Hematopoietic multipotent progenitor cell treated with erythropoietin and hydrocortisone succinate and interleukin-3 and kit ligand, for 17 days (in vitro differentiated cells): ENCODE measurements around the gene ZKSCAN3.
"Not testable (repeated sequence)": the region's sequence is repeated elsewhere in the genome, so short reads cannot be mapped to it uniquely, and the experiment has no call there.

Experiments
- DNase-seq: peaks from one replicate; pipeline ENCODE4 v3.0.0-alpha.2; 2015; ENCODE audit warnings: low spot score

Gene ZKSCAN3

DNA sequence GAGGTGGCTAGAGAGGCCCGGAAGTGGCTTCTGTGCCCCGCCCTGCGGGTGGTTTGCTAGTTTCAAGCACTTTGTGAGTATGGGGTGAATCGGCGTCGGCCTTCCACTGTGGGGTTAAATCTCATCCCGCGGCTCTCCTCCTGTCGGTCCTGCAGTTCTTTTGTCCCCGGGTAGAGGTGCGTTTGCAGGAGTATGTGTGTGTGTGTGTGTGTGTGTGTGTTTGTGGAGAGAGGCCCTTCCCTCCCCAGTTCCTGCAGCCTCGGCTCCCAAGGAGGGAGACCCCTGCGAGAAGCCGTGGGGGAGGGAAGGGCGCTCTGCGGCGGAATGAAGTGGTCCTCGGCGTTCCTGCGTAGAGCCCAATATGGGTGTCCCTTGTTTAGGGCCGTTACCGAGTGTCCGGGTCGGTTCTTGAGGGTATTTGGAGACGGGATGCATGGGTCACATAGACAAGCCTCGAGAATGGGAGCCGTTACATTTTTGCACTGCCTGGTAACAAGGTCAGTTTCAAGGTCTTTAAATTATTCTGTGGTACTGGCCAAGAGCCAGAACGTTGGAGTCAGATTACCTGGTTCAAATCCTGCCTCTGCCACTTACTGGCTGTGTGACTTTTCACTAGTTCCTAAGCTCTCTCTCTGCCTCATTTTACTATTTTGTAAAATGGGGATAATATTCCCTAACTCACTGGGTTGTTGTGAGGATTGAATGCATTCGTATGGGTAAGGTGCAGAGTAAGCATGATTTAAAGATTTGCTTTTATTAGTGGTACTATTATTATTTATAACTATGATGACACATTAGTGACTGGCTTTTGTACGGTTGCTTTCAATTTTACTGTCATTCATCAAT, at the start of gene ZKSCAN3:
TSS of gene ZKSCAN3 (plus strand) at position 56 of the 846 bp plus-strand sequence. CDS start 9,640 bp downstream, outside the sequence.
- peak; percentile 80 for DNase-seq

DNA sequence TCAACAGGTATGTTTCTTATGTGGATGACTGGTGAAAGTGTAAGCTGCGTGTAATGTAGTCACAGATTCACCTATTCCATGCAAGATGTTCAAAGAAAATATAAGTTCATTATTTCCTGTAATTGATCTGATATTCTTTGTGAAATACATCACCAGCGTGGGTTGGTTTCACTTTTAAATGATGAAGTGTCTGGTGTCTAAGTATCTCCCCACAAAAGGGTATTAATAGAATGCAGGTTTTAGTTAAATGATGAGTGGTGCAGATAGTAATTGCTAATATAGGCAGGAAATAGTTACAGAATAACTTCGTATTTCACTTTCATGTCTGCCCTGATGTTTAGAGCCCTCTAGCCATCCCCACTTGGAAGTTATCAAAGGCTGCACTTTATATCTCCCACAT, 46.2 kb upstream of the ZKSCAN3 start:
- DNase-seq: no peak

DNA sequence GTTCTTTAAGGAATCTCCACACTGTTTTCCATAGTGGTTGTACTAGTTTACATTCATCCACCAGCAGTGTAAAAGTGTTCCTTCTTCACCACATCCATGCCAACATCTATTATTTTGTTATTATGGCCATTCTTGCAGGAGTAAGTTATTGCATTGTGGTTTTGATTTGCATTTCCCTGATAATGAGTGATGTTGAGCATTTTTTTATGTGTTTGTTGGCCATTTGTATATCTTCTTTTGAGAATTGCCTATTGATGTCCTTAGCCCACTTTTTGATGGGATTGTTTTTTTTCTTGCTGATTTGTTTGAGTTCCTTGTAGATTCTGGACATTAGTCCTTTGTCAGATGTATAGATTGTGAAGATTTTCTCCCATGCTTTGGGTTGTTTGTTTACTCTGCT, 43.4 kb upstream of the ZKSCAN3 start:
- DNase-seq: not testable (repeated sequence)

DNA sequence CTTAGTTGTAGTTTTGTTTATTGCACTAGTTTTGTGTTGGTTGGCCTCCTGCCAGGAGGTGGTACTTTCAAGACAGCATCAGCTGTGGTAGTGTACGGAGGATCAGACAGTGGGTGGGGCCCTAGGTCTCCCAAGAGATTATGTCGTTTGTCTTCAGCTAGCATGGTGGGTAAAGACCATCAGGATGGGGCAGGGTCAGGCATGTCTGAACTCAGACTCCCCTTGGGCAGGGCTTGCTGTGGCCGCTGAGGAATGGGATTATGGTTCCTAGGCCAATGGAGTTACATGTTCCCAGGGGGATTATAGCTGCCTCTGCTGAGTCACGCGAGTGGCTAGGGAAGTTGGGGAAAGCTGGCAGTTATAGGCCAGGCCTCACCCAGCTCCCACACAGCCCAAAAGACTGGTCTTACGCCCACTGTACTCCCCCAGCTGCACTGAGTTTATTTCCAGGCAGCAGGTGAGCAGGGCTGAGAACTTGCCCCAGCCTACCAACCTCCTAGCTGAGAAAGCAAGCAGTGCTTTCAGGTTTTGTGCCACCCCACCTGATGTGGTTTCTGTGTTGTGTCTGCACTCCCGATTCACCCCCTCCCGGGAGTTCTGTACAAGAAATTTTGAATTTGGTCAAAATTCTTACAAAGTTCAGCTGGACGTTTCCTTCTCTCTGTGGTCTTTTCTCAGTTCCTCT, 38.5 kb upstream of the ZKSCAN3 start:
- no peak for DNase-seq

DNA sequence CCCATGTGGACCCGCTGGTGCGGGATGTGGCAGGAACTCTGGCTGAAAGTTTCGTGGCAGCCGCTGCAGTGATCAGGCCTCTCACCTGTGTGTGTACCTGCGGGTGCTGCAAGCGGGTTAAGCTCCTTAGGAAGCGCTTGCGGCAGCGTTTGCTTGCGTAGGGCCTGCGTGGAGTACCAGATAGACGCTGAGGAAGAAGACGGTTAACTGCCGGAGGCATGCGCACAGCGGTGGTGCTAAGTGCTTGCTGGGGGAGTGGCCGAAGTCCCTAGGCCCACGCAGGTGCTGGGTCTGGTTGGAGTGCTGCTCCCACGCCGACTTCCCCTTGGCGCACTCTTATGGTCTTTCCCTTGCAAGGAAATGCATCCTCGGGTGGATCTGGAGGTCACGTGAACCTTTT, 36.8 kb upstream of the ZKSCAN3 start:
- DNase-seq: no peak

DNA sequence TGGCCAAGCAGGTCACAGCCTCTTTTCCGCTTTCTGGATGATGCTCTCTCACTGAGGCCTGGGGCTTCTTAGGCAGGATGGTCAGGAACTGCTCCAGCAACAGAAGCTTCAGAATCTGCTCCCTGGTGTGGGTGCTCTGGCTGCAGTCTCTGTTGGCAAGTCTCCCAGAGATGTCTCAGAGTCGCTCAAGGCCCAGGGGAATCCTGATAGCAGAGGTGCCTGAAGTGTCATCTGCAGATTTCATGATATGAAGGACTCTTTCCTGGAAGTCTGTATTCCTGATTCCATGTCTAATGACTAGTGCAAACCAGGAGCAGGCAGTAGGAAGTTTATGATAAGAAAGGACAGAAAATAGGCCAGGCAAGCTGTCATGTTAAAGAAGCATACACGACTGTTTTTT, 34.1 kb upstream of the ZKSCAN3 start:
- peak; percentile 12 for DNase-seq

DNA sequence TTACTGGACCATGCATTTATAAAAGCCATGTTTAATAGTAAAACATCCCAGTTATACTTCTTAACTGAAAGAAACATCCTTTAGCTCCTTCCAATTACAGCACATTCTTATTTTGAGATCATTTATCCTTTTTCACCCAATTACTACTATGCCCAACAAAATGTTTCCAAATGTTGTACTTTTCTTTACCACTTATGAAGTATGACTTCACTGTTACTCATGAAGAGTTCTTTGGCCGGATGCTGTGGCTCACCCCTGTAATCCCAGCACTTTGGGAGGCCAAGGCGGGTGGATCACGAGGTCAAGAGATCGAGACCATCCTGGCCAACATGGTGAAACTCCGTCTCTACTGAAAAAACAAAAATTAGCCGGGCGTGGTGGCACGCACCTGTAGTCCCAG, 31.9 kb upstream of the ZKSCAN3 start:
- not testable (repeated sequence) for DNase-seq

DNA sequence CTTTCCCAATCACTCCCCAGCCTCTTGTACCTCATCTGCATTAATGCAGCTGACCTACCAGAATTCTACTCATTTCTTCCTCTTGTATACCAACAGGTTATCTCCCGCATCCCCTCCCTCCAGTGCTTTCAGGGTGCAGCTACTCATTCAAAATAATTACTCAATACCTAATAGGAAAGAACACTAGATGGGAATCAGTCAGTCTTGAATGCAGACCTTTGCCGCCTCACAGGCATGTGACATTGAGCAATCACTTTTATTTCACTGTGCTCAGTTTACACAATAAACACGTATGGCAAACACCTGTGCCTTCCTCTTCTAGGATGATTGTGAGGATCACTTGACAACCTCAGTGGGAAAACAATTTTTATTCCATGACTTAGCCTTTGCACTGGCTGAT, 27.1 kb upstream of the ZKSCAN3 start:
- DNase-seq: no peak

DNA sequence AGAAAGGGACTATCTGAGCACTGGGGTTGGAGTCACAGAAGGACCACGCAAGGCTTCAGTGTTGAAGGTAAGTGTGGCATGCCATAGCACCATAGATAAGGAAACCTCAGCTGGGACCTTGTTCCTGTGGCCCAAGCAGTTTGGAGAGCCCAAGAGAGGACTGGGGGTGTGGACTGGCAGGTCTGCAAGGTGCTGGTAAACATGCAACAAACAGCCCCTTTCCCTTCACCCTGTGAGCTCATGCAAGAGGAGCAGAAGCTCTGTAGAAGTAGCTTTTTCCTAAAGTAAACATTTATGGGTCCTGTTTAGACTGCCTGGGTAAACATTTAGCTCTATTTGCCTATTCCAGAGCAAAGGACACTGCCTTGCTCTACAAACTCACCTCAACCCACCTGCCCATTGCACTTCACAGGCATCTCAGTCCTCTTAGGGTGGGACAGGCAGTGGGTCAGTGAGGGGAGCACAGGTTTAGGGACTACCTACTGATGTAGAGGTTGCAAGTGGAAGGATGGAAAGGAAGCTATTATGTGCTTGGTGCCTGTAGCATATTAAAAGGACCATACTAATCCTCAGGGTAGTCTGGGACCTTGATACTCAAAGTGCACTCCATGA, 25.8 kb upstream of the ZKSCAN3 start:
- DNase-seq: no peak

DNA sequence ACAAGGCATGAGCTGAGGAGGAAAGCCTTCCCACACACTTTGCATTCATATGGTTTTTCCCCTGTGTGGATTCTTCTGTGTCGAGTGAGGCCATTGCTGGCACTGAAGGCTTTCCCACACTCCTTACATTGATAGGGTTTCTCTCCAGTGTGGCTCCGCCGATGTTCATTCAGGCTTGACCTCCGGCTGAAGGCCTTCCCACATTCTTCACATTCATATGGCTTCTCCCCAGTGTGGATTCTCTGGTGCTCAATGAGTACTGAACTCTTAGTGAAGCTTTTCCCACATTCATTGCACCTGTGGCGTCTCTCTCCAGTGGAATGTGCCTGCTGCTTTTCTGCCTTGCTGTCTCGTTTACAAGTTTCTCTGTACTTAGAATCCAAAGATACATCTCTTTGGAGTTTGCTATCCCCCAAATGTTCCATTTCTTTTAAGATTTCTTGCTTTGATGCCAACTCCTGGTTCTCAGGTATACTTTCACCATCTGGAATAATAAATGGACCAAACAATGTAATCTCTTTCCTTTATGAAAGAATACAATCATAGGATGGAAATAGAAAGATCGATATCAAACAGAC, 23.3 kb upstream of the ZKSCAN3 start:
- no peak for DNase-seq

DNA sequence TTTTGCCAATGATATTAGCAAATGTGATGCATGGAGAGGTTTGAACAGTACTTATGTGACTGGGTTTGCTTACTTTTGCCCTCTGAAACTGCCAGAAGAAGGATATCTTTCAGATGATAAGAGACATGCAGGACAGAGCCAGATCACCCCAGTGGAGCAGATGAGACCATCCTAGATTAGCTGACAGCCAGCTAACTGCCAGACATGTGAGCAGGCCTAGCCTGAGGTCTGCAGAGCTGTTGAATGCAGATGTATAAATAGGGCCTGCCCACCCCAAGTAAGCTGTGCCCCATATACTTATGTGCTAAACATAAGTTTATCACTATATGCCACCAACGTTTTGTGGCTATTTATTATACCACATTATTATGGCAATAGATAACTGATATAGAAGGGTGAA, 19.7 kb upstream of the ZKSCAN3 start:
- DNase-seq: no peak

DNA sequence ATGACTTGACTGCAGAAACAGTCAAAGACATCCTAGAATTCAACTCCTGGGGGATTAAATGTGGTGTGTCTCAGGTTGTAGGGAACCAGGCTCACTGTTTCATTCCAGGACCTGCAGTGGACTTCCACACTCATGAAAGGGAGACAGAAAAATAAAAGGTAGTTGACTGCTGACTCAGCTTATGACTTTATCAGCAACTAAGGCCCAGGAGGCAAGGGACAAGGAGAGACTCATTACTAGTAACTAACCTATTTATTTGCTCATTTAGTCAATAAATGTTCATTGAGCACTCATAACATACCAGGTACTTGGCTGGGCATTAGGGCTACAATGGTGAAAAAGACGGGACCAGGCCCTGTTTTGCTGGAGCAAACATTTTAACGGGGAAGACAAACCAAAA, 16.7 kb upstream of the ZKSCAN3 start:
- peak; percentile 25 for DNase-seq

DNA sequence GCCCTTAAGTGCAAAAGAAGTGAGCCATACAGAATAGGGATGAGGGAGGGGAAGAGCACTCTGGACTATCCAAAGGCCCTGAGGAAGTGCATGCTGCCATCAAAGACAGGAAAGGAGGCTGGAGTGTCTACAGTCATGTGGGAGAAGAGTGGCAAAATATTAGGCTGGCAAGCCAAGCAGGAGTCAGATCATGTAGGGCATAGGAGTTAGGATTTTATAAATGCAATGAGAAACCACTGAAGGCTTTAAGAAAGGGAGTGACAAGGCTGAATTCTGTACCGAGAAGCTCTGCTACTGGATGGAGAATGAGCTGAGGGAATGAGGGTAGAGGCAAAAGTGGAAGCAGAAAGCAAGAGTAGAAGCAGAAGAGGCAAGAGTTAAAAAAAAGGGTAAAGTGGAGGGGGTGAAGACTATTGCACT, 16.1 kb upstream of the ZKSCAN3 start:
- no peak for DNase-seq

DNA sequence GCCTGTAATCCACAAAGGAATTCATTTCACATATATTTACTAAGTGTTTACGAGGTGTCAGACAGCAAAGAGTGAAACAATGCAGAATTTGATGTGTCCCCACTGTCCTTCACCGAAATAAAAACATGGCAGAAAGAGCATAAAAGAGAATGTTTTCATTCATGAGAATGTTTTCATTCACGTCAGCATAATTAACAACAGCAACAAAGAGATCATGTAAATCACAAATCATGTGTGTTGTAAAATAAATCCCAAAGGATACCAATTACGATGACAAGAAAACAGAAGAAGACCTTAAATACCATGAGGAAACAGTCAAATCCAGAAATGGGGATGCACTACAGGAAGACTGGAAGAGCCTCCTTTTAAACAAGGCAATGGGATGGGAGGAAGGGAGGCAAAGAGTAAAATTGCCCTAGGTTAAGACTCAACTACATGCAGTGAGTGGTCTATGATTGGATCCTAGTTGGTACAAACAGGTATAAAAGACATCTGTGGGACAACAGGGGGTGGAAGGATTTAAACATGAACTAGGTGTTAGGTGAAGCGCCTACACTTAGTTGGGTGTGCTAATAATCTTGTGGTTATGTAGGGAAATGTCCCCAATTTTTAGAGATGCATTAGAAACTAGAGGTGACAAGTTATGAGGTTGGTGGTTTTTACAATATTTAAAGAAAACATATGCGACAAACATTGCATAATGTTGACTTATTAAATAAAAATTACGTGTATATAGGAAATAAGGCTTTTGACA, 15.3 kb upstream of the ZKSCAN3 start:
- no peak for DNase-seq

DNA sequence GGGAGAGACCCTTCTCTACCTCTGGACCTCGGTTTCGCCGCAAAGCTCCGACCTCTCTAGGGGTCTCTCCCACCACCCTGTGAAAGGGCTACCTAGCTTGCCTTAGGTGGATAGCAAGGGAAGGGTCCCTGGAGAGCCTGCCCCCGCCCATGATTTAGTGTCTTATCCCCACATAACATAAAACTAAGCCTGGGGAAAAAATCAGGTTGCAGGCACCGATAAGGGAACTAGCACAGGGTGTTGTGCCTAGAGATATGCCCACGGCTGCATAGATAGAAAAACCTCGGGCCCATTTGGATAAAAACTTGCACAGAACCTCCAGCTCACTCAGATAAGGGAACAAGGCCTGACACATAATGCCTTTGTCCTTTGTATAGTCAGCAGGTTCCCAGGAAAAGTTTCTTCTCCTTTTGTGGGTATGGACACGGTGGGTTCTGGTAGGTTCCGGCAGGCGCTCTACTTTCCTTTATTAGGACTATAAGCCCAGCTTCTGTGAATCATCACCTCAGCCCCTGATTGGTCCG, 14.6 kb upstream of the ZKSCAN3 start:
- DNase-seq: no peak

DNA sequence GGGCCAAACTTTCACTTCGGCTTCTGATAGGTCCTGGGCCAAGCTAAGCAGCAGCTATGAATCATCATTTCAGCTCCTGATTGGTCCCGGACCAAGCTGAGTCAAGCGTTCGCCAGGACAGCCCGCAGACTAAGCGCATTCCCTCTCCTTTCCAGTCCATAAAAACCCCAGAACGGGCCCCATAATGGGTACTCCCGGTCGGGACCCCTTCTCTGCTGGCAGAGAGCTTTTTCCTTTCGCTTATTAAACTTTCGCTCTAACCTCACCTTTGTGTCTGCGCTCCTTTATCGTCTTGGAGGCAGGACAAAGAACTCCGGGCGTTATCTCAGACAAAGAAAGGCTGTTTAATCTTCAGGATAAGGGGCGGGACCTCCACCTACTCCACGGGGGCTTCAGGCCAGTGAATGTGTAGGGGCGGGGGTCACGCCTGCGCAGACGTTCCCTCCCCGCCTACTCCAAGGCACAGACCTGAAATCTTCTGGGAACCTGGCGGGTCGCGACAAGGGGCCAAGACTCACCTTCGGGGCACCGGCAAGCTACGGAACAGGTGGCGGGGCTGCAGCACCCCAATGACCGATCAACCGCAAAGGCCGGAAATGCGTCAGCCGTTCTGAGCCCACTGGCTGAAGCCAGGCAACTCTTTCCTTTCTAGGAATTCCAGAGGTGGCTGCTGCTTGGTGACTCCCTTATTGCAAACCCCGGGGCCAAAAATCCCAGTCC, 14.0 kb upstream of the ZKSCAN3 start, which contains the start of gene ZSCAN31:
TSS of gene ZSCAN31 (minus strand) at position 585 of the 720 bp plus-strand sequence. CDS start 6,465 bp downstream, outside the sequence.
- peak; percentile 94 for DNase-seq

DNA sequence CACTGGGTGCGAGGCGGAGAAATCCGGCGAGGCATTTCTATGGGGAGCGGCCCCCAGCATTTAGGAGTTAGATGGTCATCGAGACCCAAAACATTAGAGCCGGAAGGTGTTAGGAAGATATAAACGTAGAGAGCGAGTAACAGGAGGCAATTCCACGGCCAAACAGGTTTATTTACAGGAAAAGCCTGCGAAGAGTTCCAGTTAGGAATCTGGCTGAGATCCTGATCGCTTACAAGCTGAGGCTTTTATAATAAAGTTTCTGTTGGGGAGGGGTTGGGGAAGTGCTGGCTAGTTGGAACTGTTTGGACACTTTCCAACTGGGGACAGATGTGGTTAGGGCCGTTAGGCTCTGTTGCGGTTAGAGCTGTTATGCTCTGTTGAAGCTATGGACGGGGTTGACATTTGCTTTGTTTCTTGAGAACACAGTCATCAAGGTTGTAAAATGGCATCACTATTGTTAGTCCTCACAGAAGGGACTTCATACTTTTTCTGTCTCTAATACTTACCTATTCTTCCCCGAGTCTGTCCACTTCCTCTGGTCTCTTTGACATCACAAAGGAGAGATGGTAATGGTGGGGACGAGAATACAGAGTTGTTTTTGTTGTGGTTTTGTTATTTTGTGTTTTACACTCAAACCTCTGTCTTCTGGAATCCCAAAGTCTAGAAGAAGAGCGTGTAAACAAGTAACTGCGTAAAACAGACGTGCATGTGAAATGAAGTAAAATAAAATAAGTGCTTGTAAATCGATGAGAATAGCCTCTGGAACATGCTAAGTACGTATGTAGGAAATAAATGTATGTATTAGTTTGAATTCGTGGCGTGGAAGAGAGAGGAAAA, 13.2 kb upstream of the ZKSCAN3 start:
- peak; percentile 57 for DNase-seq

DNA sequence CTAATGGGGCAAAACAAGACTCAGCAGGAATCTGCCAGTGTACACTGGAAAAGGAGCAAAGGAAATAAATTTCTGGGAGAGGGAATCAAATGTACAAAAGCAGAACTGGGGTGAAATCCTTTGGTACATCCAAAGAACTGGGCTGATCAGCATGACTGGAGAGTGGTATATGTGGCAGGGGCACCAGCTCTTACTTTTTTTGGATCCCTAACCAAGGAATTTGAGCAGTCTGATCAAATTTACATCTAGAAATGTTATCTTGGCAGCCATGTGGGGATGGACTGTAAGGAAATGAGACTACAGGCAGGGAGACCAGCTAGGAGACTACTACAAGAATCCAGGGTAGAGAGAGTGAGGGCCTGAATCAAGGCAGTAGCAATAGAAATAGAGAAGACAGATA, 12.6 kb upstream of the ZKSCAN3 start:
- no peak for DNase-seq

DNA sequence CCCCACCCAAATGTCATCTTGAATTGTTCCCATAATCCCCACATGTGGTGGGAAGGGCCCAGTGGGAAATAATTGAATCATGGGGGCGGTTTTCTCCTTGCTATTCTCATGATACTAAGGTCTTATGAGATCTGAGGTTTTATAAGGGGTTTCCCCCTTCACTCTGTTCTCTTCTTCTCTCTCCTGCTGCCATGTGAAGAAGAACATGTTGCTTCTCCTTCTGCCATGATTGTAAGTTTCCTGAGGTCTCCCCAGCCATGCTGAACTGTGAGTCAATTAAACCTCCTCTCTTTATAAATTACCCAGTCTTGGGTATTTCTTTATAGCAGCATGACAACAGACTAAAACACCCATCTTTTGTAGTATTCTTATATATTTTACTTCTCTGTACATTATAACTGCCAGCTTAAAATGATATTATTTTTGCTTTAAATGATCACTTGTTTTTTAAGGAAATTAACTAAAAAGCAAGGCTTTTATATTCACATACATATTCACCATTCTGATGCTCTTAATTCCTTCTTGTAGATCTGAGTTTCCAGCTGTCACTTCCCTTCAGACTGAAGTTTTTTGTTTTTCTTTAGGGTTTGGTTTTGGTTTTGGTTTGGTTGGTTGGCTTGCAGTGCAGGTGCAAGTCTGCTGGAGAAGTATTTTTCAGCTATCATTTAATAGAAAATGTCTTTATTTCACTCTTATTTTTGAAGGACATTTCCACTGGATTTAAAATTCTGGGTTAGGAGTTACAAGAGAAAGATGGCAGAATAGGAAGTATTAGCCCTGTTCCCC, 9.2 kb upstream of the ZKSCAN3 start:
- no peak for DNase-seq
